H1 (cell line): ENCODE measurements around the gene PLN. TPM values are rescaled to one million over a fixed set of nuclear protein-coding genes. Genes with fewer than 3 reads are reported as not detected.

Experiments
- CHD2 ChIP-seq: IDR thresholded peaks from 2 replicates; pipeline ENCODE4 v1.6.1; 2012; ENCODE audit warnings: low read length, improper control_type of control experiment
- GABPA ChIP-seq: IDR thresholded peaks from 2 replicates; pipeline ENCODE4 v1.6.1; 2011; ENCODE audit warnings: mild to moderate bottlenecking, low read length, moderate library complexity, borderline replicate concordance; ENCODE audit not compliant: insufficient read depth
- HDAC6 ChIP-seq: IDR thresholded peaks from one replicate; pipeline ENCODE4 v1.7.1; 2012; ENCODE audit warnings: low read depth, mild to moderate bottlenecking, inconsistent platforms, low read length, moderate library complexity
- MAFK ChIP-seq: IDR thresholded peaks from 2 replicates; pipeline ENCODE4 v1.6.1; 2012; ENCODE audit warnings: low read depth, mild to moderate bottlenecking, improper control_type of control experiment, low read length
- RAD21 ChIP-seq, 2 experiments: IDR thresholded peaks in 1 of 2; conservative IDR thresholded peaks in 1 of 2; 2 replicates each; pipeline ENCODE4 v1.6.1; 2011; ENCODE audit warnings: low read depth in 2 of 2, low read length in 2 of 2, improper control_type of control experiment in 1 of 2, inconsistent platforms in 1 of 2, mild to moderate bottlenecking in 1 of 2, moderate library complexity in 1 of 2
- SRF ChIP-seq: IDR thresholded peaks from 2 replicates; pipeline ENCODE4 v1.6.1; 2011; ENCODE audit warnings: mild to moderate bottlenecking, low read depth, low read length, moderate library complexity
- polyA plus RNA-seq, 7 experiments: library from polyadenylated mRNA; depleted of rRNA in 3 of 7; stranded (reverse) in 5 of 7; unstranded in 2 of 7; fragments of >200 nt in 5 of 7; fragments of 200-250 nt in 2 of 7; gene quantifications; 1 replicate in 5 of 7; 2 replicates in 1 of 7; 4 replicates in 1 of 7; pipeline versions ENCODE4 v1.2.1 to v1.2.3, GENCODE V29; 2011 to 2013; ENCODE audit warnings: missing spikeins in 2 of 7, mixed read lengths in 2 of 7
- total RNA-seq: library from RNA; stranded (reverse); fragmentation: NEBNext Ultra II Directional; extraction: Animal tissue kit (Norgen Biotek cat#: 25700); gene quantifications from 2 replicates; pipeline ENCODE4 v1.2.1, GENCODE V29; 2021
- TF ChIP-seq, protein P1 (sequence below): IDR thresholded peaks from 2 replicates; pipeline ENCODE4 v1.6.1; 2012; ENCODE audit warnings: inconsistent platforms

PLN gene
- total and polyA plus RNA-seq, 2 of the 8 experiments (the other 6 are each of a cell fraction or from before 2014, with no cell fraction given) = not detected

DNA sequence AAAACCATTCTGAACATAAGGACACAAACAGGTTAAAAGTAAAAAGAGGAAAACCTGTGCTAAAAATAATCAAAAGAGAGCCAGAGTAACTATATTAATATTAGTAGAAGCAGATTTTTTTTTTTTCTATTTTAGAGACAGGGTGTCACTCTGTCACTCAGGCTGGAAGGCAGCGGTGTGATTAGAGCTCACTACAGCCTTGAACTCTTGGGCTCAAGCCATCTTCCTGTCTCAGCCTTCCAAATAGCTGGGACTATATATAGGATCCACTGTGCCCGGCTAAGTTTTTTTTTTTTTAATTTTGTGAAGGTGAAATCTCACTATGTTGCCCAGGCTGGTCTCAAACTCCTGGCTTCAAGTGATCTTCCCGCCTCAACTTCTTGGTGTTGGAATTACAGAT lies 33.4 kb upstream of the PLN start (continued):
- TF ChIP-seq, protein P1, sequence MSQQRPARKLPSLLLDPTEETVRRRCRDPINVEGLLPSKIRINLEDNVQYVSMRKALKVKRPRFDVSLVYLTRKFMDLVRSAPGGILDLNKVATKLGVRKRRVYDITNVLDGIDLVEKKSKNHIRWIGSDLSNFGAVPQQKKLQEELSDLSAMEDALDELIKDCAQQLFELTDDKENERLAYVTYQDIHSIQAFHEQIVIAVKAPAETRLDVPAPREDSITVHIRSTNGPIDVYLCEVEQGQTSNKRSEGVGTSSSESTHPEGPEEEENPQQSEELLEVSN = no peak
- TF ChIP-seq CHD2 (no peak), HDAC6 (no peak), GABPA (no peak), MAFK (no peak), RAD21 (IDR thresholded peaks at IDR 0.05 in 1 of 2, conservative IDR thresholded peaks at IDR 0.05 in 1 of 2; ENCODE audit: low read depth in 2 of 2, low read length in 2 of 2) (no peak), SRF (no peak)
